ENCODE data around the gene YWHAQ. TPM values are rescaled to one million over a fixed set of nuclear protein-coding genes. Genes with fewer than 3 reads are reported as not detected.
"Not testable (repeated sequence)": the region's sequence is repeated elsewhere in the genome, so short reads cannot be mapped to it uniquely, and the experiment has no call there.

Gene YWHAQ
- total and polyA plus RNA-seq, 8 donors, result 104 to 226 (median 150) TPM

DNA sequence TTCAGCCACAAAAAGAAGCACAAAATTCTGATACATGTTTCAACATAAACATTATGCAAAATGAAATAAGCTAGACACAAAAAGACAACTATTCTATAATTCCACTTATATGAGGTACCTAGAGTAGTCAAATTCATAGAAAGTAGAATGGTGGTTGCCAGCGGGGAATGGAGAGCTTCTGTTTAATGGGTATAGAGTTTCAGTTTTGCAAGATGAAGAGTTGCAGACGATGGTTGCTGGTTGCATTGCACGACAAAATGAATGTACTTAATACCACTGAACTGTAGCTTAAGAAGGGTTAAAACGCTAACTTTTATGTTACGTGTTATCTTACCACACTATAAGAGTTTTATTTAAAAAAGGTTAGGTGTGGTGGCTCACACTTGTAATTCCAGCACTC is 13.5 kb downstream of the YWHAQ start:
- no peaks in the 10 kb centered on the region for H3K9me3 ChIP-seq
- DNase-seq, result no peak
- H3K36me3 ChIP-seq, result peaks cover 0 to 11% (median 7%) of the 10 kb centered on the region in 4 donors
- no peaks in the 10 kb centered on the region for H3K27me3 ChIP-seq
- H3K27ac ChIP-seq, result no peak overlapping the region
- TF ChIP-seq EP300 (IDR thresholded peaks at IDR 0.05), result no peak
- TF ChIP-seq POLR2AphosphoS5 (IDR thresholded peaks at IDR 0.05), result no peak
- no peak for TF ChIP-seq POLR2A (IDR thresholded peaks at IDR 0.05)
- TF ChIP-seq, protein P1, sequence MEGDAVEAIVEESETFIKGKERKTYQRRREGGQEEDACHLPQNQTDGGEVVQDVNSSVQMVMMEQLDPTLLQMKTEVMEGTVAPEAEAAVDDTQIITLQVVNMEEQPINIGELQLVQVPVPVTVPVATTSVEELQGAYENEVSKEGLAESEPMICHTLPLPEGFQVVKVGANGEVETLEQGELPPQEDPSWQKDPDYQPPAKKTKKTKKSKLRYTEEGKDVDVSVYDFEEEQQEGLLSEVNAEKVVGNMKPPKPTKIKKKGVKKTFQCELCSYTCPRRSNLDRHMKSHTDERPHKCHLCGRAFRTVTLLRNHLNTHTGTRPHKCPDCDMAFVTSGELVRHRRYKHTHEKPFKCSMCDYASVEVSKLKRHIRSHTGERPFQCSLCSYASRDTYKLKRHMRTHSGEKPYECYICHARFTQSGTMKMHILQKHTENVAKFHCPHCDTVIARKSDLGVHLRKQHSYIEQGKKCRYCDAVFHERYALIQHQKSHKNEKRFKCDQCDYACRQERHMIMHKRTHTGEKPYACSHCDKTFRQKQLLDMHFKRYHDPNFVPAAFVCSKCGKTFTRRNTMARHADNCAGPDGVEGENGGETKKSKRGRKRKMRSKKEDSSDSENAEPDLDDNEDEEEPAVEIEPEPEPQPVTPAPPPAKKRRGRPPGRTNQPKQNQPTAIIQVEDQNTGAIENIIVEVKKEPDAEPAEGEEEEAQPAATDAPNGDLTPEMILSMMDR (IDR thresholded peaks at IDR 0.05), result no peak
- whole genome bisulfite sequencing, 5 donors, result 92 to 97% (median 94%) methylated on average over 5 of the region's 5 CpGs
- peaks cover 14 to 89% (median 51%) of the 10 kb centered on the region in 4 donors for H3K4me1 ChIP-seq
- intact Hi-C loops (cut with DNase I; ENCODE audit: low total_unique reads), result no loop called here
- H3K4me3 ChIP-seq, result no peak overlapping the region

GRCh38 chr2:9614562-9614961 is 16.2 kb downstream of the YWHAQ start:
- H3K27ac ChIP-seq, result no peak overlapping the region
- DNase-seq, result no peak
- no peak overlapping the region for H3K4me3 ChIP-seq
- H3K9me3 ChIP-seq, result no peaks in the 10 kb centered on the region
- H3K36me3 ChIP-seq, result peaks cover 0 to 6% (median 2%) of the 10 kb centered on the region in 4 donors
- H3K27me3 ChIP-seq, result no peaks in the 10 kb centered on the region
- 69 to 81% (median 76%) methylated on average over 3 of the region's 3 CpGs for WGBS, 5 donors
- no peak for TF ChIP-seq POLR2A (IDR thresholded peaks at IDR 0.05)
- no peak for TF ChIP-seq EP300 (IDR thresholded peaks at IDR 0.05)
- TF ChIP-seq, protein P1 (IDR thresholded peaks at IDR 0.05), result no peak
- TF ChIP-seq POLR2AphosphoS5 (IDR thresholded peaks at IDR 0.05), result no peak
- peaks cover 10 to 89% (median 56%) of the 10 kb centered on the region in 4 donors for H3K4me1 ChIP-seq
- intact Hi-C loops (cut with DNase I; ENCODE audit: low total_unique reads), result no loop called here

GRCh38 chr2:9613291-9613690 is 17.5 kb downstream of the YWHAQ start:
- Histone ChIP-seq H3K36me3 (peaks cover 0 to 6% (median 2%) of the 10 kb centered on the region in 4 donors), H3K9me3 (no peaks in the 10 kb centered on the region), H3K27me3 (no peaks in the 10 kb centered on the region), H3K4me1 (peaks cover 15 to 89% (median 56%) of the 10 kb centered on the region in 4 donors), H3K27ac (no peak overlapping the region), H3K4me3 (no peak overlapping the region)
- no peak for DNase-seq
- 50 to 89% (median 79%) methylated on average over 1 of the region's 1 CpG for WGBS, 5 donors
- TF ChIP-seq POLR2AphosphoS5 (IDR thresholded peaks at IDR 0.05) (no peak), EP300 (IDR thresholded peaks at IDR 0.05) (no peak)
- intact Hi-C loops (cut with DNase I; ENCODE audit: low total_unique reads), result no loop called here

GRCh38 chr2:9611549-9611912 is 19.3 kb downstream of the YWHAQ start:
- H3K27me3 ChIP-seq; H3K4me3 ChIP-seq; H3K9me3 ChIP-seq; H3K27ac ChIP-seq; DNase-seq; H3K36me3 ChIP-seq; intact Hi-C loops (cut with DNase I; ENCODE audit: low total_unique reads): not testable (repeated sequence)
- 93 to 98% (median 98%) methylated on average over 8 of the region's 8 CpGs for WGBS, 5 donors
- peaks cover 21 to 96% (median 62%) of the 10 kb centered on the region in 4 donors for H3K4me1 ChIP-seq

- Histone ChIP-seq H3K4me1 (peaks cover 21 to 100% (median 65%) of the 10 kb centered on the region in 4 donors), H3K36me3 (no peaks in the 10 kb centered on the region), H3K9me3 (no peaks in the 10 kb centered on the region), H3K4me3 (no peak overlapping the region), H3K27ac (no peak overlapping the region), H3K27me3 (no peaks in the 10 kb centered on the region)
- DNase-seq, result no peak
- 78 to 80% (median 79%) methylated on average over 7 of the region's 7 CpGs for WGBS, 5 donors
- intact Hi-C loops (cut with DNase I; ENCODE audit: low total_unique reads), result no loop called here
- no peak for TF ChIP-seq EP300 (IDR thresholded peaks at IDR 0.05)
- TF ChIP-seq POLR2A (IDR thresholded peaks at IDR 0.05), result no peak
- TF ChIP-seq, protein P1 (IDR thresholded peaks at IDR 0.05), result no peak
- TF ChIP-seq POLR2AphosphoS5 (IDR thresholded peaks at IDR 0.05), result no peak
These were observed 19.8 kb downstream of the YWHAQ start for GRCh38 chr2:9610781-9611548.

DNA sequence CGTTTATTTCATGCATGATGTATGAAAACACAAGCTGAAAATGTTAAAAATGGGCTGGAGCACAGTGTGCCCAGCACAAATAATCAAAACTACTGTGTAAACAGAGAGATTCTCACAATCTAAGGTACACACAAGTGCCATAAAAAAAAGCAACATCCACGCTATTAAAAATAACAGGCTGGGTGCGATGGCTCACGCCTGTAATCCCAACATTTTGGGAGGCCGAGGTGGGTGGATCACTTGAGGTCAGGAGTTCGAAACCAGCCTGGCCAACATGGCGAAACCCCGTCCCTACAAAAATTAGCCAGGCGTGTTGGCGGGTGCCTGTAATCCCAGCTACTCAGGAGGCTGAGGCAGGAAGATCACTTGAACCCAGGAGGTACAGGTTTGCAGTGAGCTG is 22.3 kb downstream of the YWHAQ start:
- DNase-seq; H3K27me3 ChIP-seq; H3K36me3 ChIP-seq; intact Hi-C loops (cut with DNase I; ENCODE audit: low total_unique reads); H3K9me3 ChIP-seq: not testable (repeated sequence)
- peaks cover 17 to 79% (median 49%) of the 10 kb centered on the region in 4 donors for H3K4me1 ChIP-seq
- 41 to 60% (median 54%) methylated on average over 10 of the region's 10 CpGs for WGBS, 5 donors
- H3K27ac ChIP-seq, result peak overlapping the region; percentile 76 to 84 (median 82)
- peak overlapping the region in 3 of 4 donors; percentile 17 to 20 (median 17) for H3K4me3 ChIP-seq
